DOHH2 (cell line): ENCODE measurements around the gene MARS1.

Source experiments
- CTCF ChIP-seq: fragments of 200-600 bp; sonication (generic); IDR thresholded peaks from one replicate; pipeline ENCODE4 v1.5.1; 2014; ENCODE audit warnings: antibody characterized with exemption, mild to moderate bottlenecking, low read depth, low read length; ENCODE audit not compliant: poor library complexity, severe bottlenecking
- EZH2phosphoT487 ChIP-seq: fragments of 200-600 bp; sonication (generic); IDR thresholded peaks from 2 replicates; pipeline ENCODE4 v1.6.1; 2017; ENCODE audit warnings: borderline replicate concordance, mild to moderate bottlenecking, antibody characterized with exemption, low read length, moderate library complexity, mixed read lengths

GRCh38 chr12:57498571-57498970 lies 10.7 kb downstream of the MARS1 start:
- no peak for TF ChIP-seq CTCF
- TF ChIP-seq EZH2phosphoT487 = no peak
